Progenitor cell of endocrine pancreas (in vitro differentiated cells): ENCODE results near the gene MAT1A. TPM values are rescaled to one million over a fixed set of nuclear protein-coding genes. Genes with fewer than 3 reads are reported as not detected.

Source experiments
- DNase-seq: peaks from one replicate; pipeline ENCODE4 v3.0.0; 2021; ENCODE audit warnings: low spot score; ENCODE audit not compliant: unreplicated experiment
- H3K27ac Mint-ChIP-seq: 2 replicates; pipeline ENCODE4 v1.8.0; 2021; ENCODE audit warnings: mild to moderate bottlenecking, moderate library complexity, mixed read lengths
- H3K27me3 Mint-ChIP-seq: 2 replicates; pipeline ENCODE4 v1.8.0; 2021; ENCODE audit warnings: mixed read lengths
- H3K36me3 Mint-ChIP-seq: 2 replicates; pipeline ENCODE4 v1.8.0; 2022; ENCODE audit warnings: mixed read lengths; ENCODE audit not compliant: insufficient read depth
- H3K4me1 Mint-ChIP-seq: 2 replicates; pipeline ENCODE4 v1.8.0; 2021; ENCODE audit warnings: low read depth, mixed read lengths
- H3K4me3 Mint-ChIP-seq: 2 replicates; pipeline ENCODE4 v1.8.0; 2021; ENCODE audit warnings: low read depth, mild to moderate bottlenecking, moderate library complexity, mixed read lengths
- H3K9me3 Mint-ChIP-seq: 2 replicates; pipeline ENCODE4 v1.8.0; 2021; ENCODE audit warnings: low read depth, mixed read lengths
- total RNA-seq: library from RNA; stranded (reverse); gene quantifications from 2 replicates; pipeline ENCODE4 v1.2.1, GENCODE V29; 2021
- TF ChIP-seq, protein P1 (sequence below): fragments of 200-600 bp; sonication (generic); IDR thresholded peaks from one replicate; pipeline ENCODE4 v1.5.0; 2021; ENCODE audit warnings: antibody characterized with exemption, mild to moderate bottlenecking; ENCODE audit not compliant: unreplicated experiment

Gene MAT1A
- total RNA-seq, 1 donor from 2014 or later, result 0.34 TPM

GRCh38 chr10:80270887-80271286, 18.6 kb downstream of the MAT1A start:
- Mint-ChIP-seq H3K9me3 (peaks cover 7% of the 10 kb centered on the region), H3K4me3 (no peak overlapping the region), H3K4me1 (peaks cover 5% of the 10 kb centered on the region), H3K27me3 (peaks cover 6% of the 10 kb centered on the region), H3K36me3 (no peaks in the 10 kb centered on the region), H3K27ac (no peak overlapping the region)
- no peak for DNase-seq
- TF ChIP-seq, protein P1, sequence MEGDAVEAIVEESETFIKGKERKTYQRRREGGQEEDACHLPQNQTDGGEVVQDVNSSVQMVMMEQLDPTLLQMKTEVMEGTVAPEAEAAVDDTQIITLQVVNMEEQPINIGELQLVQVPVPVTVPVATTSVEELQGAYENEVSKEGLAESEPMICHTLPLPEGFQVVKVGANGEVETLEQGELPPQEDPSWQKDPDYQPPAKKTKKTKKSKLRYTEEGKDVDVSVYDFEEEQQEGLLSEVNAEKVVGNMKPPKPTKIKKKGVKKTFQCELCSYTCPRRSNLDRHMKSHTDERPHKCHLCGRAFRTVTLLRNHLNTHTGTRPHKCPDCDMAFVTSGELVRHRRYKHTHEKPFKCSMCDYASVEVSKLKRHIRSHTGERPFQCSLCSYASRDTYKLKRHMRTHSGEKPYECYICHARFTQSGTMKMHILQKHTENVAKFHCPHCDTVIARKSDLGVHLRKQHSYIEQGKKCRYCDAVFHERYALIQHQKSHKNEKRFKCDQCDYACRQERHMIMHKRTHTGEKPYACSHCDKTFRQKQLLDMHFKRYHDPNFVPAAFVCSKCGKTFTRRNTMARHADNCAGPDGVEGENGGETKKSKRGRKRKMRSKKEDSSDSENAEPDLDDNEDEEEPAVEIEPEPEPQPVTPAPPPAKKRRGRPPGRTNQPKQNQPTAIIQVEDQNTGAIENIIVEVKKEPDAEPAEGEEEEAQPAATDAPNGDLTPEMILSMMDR, result no peak

DNA sequence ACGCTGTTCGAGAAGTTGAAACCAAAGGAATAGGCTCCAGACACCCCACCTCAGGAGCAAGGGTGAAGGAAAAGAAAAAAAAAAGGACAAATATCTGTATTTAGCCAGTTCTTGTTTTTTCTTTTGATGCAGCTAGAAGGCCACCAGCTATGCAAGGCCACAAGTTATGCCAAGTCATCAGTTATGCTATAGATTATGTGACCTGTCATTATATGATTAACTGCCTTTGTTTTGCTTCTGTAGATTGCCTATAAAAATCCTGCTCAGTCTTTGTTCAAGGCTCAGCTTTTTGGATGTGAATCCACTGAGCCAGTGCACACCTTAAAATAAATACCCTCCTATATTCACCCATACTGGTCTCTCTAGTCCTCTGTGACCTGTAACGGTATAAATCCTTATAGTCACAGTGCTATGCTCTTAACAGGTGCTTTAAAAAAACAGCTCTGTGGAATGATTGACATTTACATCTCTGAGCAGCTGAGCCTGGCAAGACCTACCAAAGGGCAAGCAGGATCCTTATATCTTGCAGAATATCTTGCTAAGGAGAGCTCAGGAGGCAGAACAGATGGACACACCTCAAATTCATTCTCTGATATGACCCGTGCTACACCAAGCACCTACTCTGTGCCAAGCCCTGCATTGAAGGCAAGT, 20.4 kb downstream of the MAT1A start:
- Mint-ChIP-seq H3K27me3 (peaks cover 9% of the 10 kb centered on the region), H3K4me1 (peaks cover 8% of the 10 kb centered on the region), H3K36me3 (no peaks in the 10 kb centered on the region), H3K27ac (no peak overlapping the region), H3K9me3 (peaks cover 7% of the 10 kb centered on the region), H3K4me3 (no peak overlapping the region)
- TF ChIP-seq, protein P1, result no peak
- no peak for DNase-seq

- Mint-ChIP-seq H3K4me1 (peaks cover 8% of the 10 kb centered on the region), H3K36me3 (no peaks in the 10 kb centered on the region), H3K9me3 (peaks cover 7% of the 10 kb centered on the region), H3K27ac (no peak overlapping the region), H3K27me3 (peaks cover 9% of the 10 kb centered on the region), H3K4me3 (no peak overlapping the region)
- TF ChIP-seq, protein P1, result no peak
- no peak for DNase-seq
These were observed 21.2 kb downstream of the MAT1A start for GRCh38 chr10:80268266-80268665.

DNA sequence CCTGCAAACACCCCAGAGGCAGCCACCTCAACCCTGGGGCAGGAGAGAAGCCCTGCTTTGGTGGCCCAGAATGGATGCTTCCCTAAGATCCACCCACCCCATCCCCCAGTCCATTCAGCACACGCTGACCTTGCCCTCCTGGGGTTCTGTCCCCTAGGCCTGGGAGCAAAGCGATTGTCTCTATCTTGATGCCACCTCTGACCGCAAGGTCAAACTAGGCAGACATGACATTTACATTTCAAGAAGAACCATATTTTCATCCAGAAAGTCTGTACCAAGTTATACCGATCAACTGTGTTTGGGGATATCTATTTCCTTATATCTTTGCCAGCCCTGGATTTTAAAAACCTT, 23.0 kb downstream of the MAT1A start:
- Mint-ChIP-seq H3K27ac (no peak overlapping the region), H3K27me3 (peaks cover 9% of the 10 kb centered on the region), H3K4me3 (no peak overlapping the region), H3K9me3 (peaks cover 9% of the 10 kb centered on the region), H3K36me3 (no peaks in the 10 kb centered on the region), H3K4me1 (peaks cover 3% of the 10 kb centered on the region)
- no peak for DNase-seq
- TF ChIP-seq, protein P1, result no peak

DNA sequence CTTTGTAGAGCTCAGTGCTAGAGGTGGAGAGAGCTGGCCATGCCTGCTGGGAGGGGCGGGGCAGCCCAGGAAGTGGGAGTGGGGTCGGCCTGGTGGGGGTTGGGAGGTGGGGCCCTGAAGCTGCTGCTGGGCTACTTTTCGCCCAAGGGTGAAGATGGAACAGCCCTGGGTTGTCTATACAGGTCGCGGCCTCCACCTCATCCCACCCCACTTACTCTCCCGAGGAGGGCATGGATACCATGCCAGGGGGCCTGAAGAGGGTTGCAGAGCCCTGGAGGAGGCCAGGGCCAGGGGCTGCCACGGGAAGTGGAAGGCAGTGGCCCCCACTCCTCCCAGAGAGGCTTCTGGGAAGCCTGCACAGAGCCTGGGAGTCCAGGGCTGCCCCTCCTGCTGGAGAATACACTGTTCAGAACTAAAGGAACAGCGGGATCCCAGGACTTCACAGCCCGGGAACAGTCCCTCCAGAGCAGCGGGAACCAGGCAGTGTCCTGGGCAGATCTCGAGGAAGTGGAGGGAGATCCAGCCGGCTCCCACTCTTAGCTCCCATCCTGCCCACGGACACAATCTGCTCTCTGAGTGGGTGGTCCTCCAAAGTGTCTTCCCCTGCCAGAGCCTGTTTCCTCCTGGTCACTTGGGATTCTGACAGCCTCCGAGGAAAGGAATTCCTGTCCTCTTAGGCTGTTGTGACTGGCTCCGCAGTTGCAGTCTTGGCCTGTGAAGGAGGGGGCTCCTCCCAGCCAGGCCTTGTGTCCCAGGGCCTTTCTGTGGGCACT, 23.5 kb downstream of the MAT1A start:
- TF ChIP-seq, protein P1, result no peak
- H3K4me1 Mint-ChIP-seq, result peaks cover 3% of the 10 kb centered on the region
- no peak overlapping the region for H3K4me3 Mint-ChIP-seq
- peaks cover 9% of the 10 kb centered on the region for H3K9me3 Mint-ChIP-seq
- peaks cover 6% of the 10 kb centered on the region for H3K27me3 Mint-ChIP-seq
- H3K27ac Mint-ChIP-seq, result no peak overlapping the region
- no peaks in the 10 kb centered on the region for H3K36me3 Mint-ChIP-seq
- DNase-seq, result no peak
